NCI-H146 treated with DMSO at 0.1 percent for 48 hours (cell line): ENCODE measurements around the gene PPFIA3.
"Not testable (repeated sequence)": the region's sequence is repeated elsewhere in the genome, so short reads cannot be mapped to it uniquely, and the experiment has no call there.

Experiments
- DNase-seq: peaks from one replicate; lab custom pipeline; 2025; ENCODE audit not compliant: unreplicated experiment; lab: John Stamatoyannopoulos, UW

Gene PPFIA3

GRCh38 chr19:49123285-49123684 lies 3.9 kb downstream of the PPFIA3 start:
- not testable (repeated sequence) for DNase-seq

GRCh38 chr19:49125025-49125731 lies 5.8 kb downstream of the PPFIA3 start:
- peak; percentile 25 for DNase-seq

- no peak for DNase-seq
Observed at GRCh38 chr19:49126575-49126974, 7.2 kb downstream of the PPFIA3 start.

- not testable (repeated sequence) for DNase-seq
Observed at GRCh38 chr19:49127225-49127624, 7.9 kb downstream of the PPFIA3 start.

GRCh38 chr19:49127674-49128544 lies 8.6 kb downstream of the PPFIA3 start:
- DNase-seq = peak; percentile 84

GRCh38 chr19:49128545-49129237 lies 9.3 kb downstream of the PPFIA3 start:
- peak; percentile 69 for DNase-seq

GRCh38 chr19:49129238-49129583 lies 9.9 kb downstream of the PPFIA3 start:
- no peak for DNase-seq

- no peak for DNase-seq
Observed at GRCh38 chr19:49130325-49130724, 11.0 kb downstream of the PPFIA3 start.

GRCh38 chr19:49132974-49133609 lies 13.7 kb downstream of the PPFIA3 start:
- DNase-seq = peak; percentile 32

- DNase-seq = peak; percentile 45
Observed at GRCh38 chr19:49133621-49134454, 14.5 kb downstream of the PPFIA3 start.

- no peak for DNase-seq
Observed at GRCh38 chr19:49135686-49136085, 16.3 kb downstream of the PPFIA3 start.

- DNase-seq = no peak
Observed at GRCh38 chr19:49136771-49137171, 17.4 kb downstream of the PPFIA3 start.

- DNase-seq = no peak
Observed at GRCh38 chr19:49140951-49141350, 21.6 kb downstream of the PPFIA3 start.

- no peak for DNase-seq
Observed at GRCh38 chr19:49141352-49141751, 22.0 kb downstream of the PPFIA3 start.

GRCh38 chr19:49142866-49143335 lies 23.6 kb downstream of the PPFIA3 start:
- DNase-seq = peak; percentile 45

GRCh38 chr19:49145573-49146407 lies 26.4 kb downstream of the PPFIA3 start:
- DNase-seq = peak; percentile 30

GRCh38 chr19:49146408-49146770 lies 27.0 kb downstream of the PPFIA3 start:
- DNase-seq = not testable (repeated sequence)

- no peak for DNase-seq
Observed at GRCh38 chr19:49148044-49148682, 28.8 kb downstream of the PPFIA3 start.
